H9 (cell line): ENCODE results near the gene ZFYVE27. TPM values are rescaled to one million over a fixed set of nuclear protein-coding genes. Genes with fewer than 3 reads are reported as not detected.

ENCODE experiments used
- DNase-seq: peaks from one replicate; pipeline ENCODE4 v3.0.0-alpha.2; 2017
- H2AFZ ChIP-seq: one replicate; pipeline ENCODE4 v1.6.1; 2013; ENCODE audit warnings: mild to moderate bottlenecking, low read length, control low read depth, moderate library complexity
- H2AK5ac ChIP-seq: 2 replicates; pipeline ENCODE4 v1.6.1; 2013; ENCODE audit warnings: low read length, control low read depth, mixed read lengths; ENCODE audit not compliant: insufficient read length
- H2BK120ac ChIP-seq: one replicate; pipeline ENCODE4 v1.6.1; 2013; ENCODE audit warnings: low read depth, mild to moderate bottlenecking, low read length, control low read depth, inconsistent platforms; ENCODE audit not compliant: poor library complexity, severe bottlenecking
- H2BK12ac ChIP-seq: 2 replicates; pipeline ENCODE4 v1.6.1; 2013; ENCODE audit warnings: low read length, control low read depth, mixed read lengths, low read depth; ENCODE audit not compliant: insufficient read length
- H2BK15ac ChIP-seq: 2 replicates; pipeline ENCODE4 v1.6.1; 2013; ENCODE audit warnings: low read depth, low read length, control low read depth
- H2BK20ac ChIP-seq: one replicate; pipeline ENCODE4 v1.6.1; 2013; ENCODE audit warnings: low read depth, mild to moderate bottlenecking, low read length, control low read depth, inconsistent platforms; ENCODE audit not compliant: poor library complexity, severe bottlenecking
- H2BK5ac ChIP-seq: 2 replicates; pipeline ENCODE4 v1.6.1; 2013; ENCODE audit warnings: low read length, control low read depth, mixed read lengths; ENCODE audit not compliant: insufficient read length
- H3K14ac ChIP-seq: 2 replicates; pipeline ENCODE4 v1.6.1; 2013; ENCODE audit warnings: low read length, control low read depth; ENCODE audit not compliant: insufficient read depth
- H3K18ac ChIP-seq: 2 replicates; pipeline ENCODE4 v1.6.1; 2013; ENCODE audit warnings: low read depth, mild to moderate bottlenecking, mixed read lengths, low read length, control low read depth; ENCODE audit not compliant: insufficient read length
- H3K23ac ChIP-seq: 2 replicates; pipeline ENCODE4 v1.6.1; 2013; ENCODE audit warnings: low read length, control low read depth, mixed read lengths, low read depth; ENCODE audit not compliant: insufficient read length
- H3K23me2 ChIP-seq: 2 replicates; pipeline ENCODE4 v1.6.1; 2013; ENCODE audit warnings: low read depth, mild to moderate bottlenecking, mixed read lengths, low read length, control low read depth; ENCODE audit not compliant: insufficient read length, poor library complexity, severe bottlenecking
- H3K27ac ChIP-seq: 2 replicates; pipeline ENCODE4 v1.5.1; 2013; ENCODE audit warnings: low read length, control low read depth, mixed read lengths, low read depth; ENCODE audit not compliant: insufficient read length
- H3K27me3 ChIP-seq: 2 replicates; pipeline ENCODE4 v1.6.1; 2013; ENCODE audit warnings: low read length, control low read depth, inconsistent platforms; ENCODE audit not compliant: insufficient read depth
- H3K4ac ChIP-seq: 2 replicates; pipeline ENCODE4 v1.6.1; 2013; ENCODE audit warnings: low read depth, mild to moderate bottlenecking, control low read depth, inconsistent platforms, low read length, moderate library complexity
- H3K4me1 ChIP-seq: 2 replicates; pipeline ENCODE4 v1.6.1; 2013; ENCODE audit warnings: low read length, control low read depth, inconsistent platforms; ENCODE audit not compliant: insufficient read depth
- H3K4me2 ChIP-seq: 2 replicates; pipeline ENCODE4 v1.6.1; 2013; ENCODE audit warnings: low read length, control low read depth, mixed read lengths; ENCODE audit not compliant: insufficient read length, insufficient read depth
- H3K56ac ChIP-seq: 2 replicates; pipeline ENCODE4 v1.6.1; 2013; ENCODE audit warnings: low read depth, mild to moderate bottlenecking, mixed read lengths, low read length, control low read depth; ENCODE audit not compliant: insufficient read length
- H3K79me1 ChIP-seq: 2 replicates; pipeline ENCODE4 v1.6.1; 2013; ENCODE audit warnings: low read depth, mild to moderate bottlenecking, moderate library complexity, low read length, control low read depth, inconsistent platforms; ENCODE audit not compliant: insufficient read depth, poor library complexity, severe bottlenecking
- H3K79me2 ChIP-seq: 2 replicates; pipeline ENCODE4 v1.6.1; 2013; ENCODE audit warnings: low read length, control low read depth, inconsistent platforms; ENCODE audit not compliant: insufficient read depth
- H3K9ac ChIP-seq: 2 replicates; pipeline ENCODE4 v1.6.1; 2013; ENCODE audit warnings: low read length, control low read depth, mixed read lengths; ENCODE audit not compliant: insufficient read length; ENCODE audit errors: extremely low read depth
- H3K9me3 ChIP-seq: one replicate; pipeline ENCODE4 v1.6.1; 2013; ENCODE audit warnings: low read depth, low read length, inconsistent platforms; ENCODE audit not compliant: control insufficient read depth
- H3T11ph ChIP-seq: one replicate; pipeline ENCODE4 v1.6.1; 2013; ENCODE audit warnings: mild to moderate bottlenecking, low read length, control low read depth, inconsistent platforms
- H4K20me1 ChIP-seq: one replicate; pipeline ENCODE4 v1.6.1; 2013; ENCODE audit not compliant: control insufficient read depth, insufficient read length, insufficient read depth
- H4K5ac ChIP-seq: 2 replicates; pipeline ENCODE4 v1.6.1; 2013; ENCODE audit warnings: low read depth, mild to moderate bottlenecking, mixed read lengths, low read length, control low read depth; ENCODE audit not compliant: insufficient read length
- H4K8ac ChIP-seq: replicated peaks from 2 replicates; pipeline ENCODE4 v1.6.1; 2013; ENCODE audit warnings: low read length, control low read depth, mixed read lengths, low read depth; ENCODE audit not compliant: insufficient read length
- H4K91ac ChIP-seq: 2 replicates; pipeline ENCODE4 v1.6.1; 2013; ENCODE audit warnings: low read depth, mild to moderate bottlenecking, moderate library complexity, mixed read lengths, low read length, control low read depth; ENCODE audit not compliant: insufficient read length
- H3K27ac Mint-ChIP-seq, 3 experiments: 2 replicates in 2 of 3; 3 replicates in 1 of 3; pipeline ENCODE4 v1.8.0; 2020 to 2021; ENCODE audit warnings: mixed read lengths in 3 of 3, mild to moderate bottlenecking in 1 of 3, moderate library complexity in 1 of 3
- H3K27me3 Mint-ChIP-seq: 2 replicates; pipeline ENCODE4 v1.8.0; 2021; ENCODE audit warnings: low read depth, mild to moderate bottlenecking, moderate library complexity, mixed read lengths
- H3K36me3 Mint-ChIP-seq, 3 experiments: 2 replicates in 2 of 3; 3 replicates in 1 of 3; pipeline ENCODE4 v1.8.0; 2020 to 2021; ENCODE audit warnings: low read depth in 3 of 3, mixed read lengths in 3 of 3; ENCODE audit not compliant: insufficient read depth in 1 of 3
- H3K4me1 Mint-ChIP-seq, 2 experiments: 2 replicates each; pipeline ENCODE4 v1.8.0; 2020; ENCODE audit warnings: mixed read lengths in 2 of 2
- H3K4me3 Mint-ChIP-seq, 2 experiments: 2 replicates in 1 of 2; 3 replicates in 1 of 2; pipeline ENCODE4 v1.8.0; 2020 to 2021; ENCODE audit warnings: mild to moderate bottlenecking in 2 of 2, mixed read lengths in 2 of 2, moderate library complexity in 1 of 2
- H3K9me3 Mint-ChIP-seq, 2 experiments: 2 replicates in 1 of 2; 3 replicates in 1 of 2; pipeline ENCODE4 v1.8.0; 2020; ENCODE audit warnings: mild to moderate bottlenecking in 2 of 2, mixed read lengths in 2 of 2, moderate library complexity in 1 of 2
- WGBS: extraction: QIAGEN DNeasy Blood & Tissue Kit; methylation state at CpG from one replicate; pipeline ENCODE4 v1.1.7; 2013; ENCODE audit warnings: missing lambda C conversion rate, low lambda C conversion rate, mixed read lengths; ENCODE audit not compliant: insufficient read length; ENCODE audit errors: extremely low coverage; 5-methylcytosine and 5-hydroxymethylcytosine counted together
- total RNA-seq: library from RNA; stranded (reverse); gene quantifications from 2 replicates; pipeline ENCODE4 v1.2.1, GENCODE V29; 2021
- TF ChIP-seq, protein P1 (sequence below): fragments of 200-600 bp; sonication (generic); conservative IDR thresholded peaks from 3 replicates; pipeline ENCODE4 v1.8.0; 2021; ENCODE audit warnings: antibody characterized with exemption, mild to moderate bottlenecking

ZFYVE27 gene
- total RNA-seq, 1 experiment from 2014 or later = 33.2 TPM

DNA sequence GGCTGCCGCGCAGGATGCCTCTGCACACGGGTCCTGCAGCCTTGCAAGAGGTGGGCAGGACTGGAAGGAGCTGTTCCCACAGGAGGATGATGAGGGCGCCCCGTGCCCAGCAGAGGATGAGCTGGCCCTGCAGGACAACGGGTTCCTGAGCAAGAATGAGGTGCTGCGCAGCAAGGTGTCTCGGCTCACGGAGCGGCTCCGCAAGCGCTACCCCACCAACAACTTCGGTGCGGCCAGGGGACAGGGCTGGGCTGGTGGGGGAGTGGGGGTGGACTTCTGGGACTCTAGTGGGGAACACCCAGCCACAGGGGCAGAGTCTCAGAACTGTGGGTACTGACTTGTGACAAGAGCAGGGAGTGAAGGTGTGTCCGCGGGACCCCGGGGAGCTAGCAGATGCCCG is 16.0 kb downstream of the ZFYVE27 start:
- Histone ChIP-seq H2AFZ (no peak overlapping the region), H2AK5ac (no peak overlapping the region), H4K20me1 (no peaks in the 10 kb centered on the region), H4K5ac (no peak overlapping the region), H3K23me2 (no peaks in the 10 kb centered on the region), H3K18ac (no peak overlapping the region), H2BK20ac (no peak overlapping the region), H3K23ac (no peak overlapping the region), H3K4me1 (no peaks in the 10 kb centered on the region), H3K79me1 (no peaks in the 10 kb centered on the region), H3K14ac (no peak overlapping the region), H3K27me3 (no peaks in the 10 kb centered on the region), H2BK120ac (no peak overlapping the region), H3K79me2 (no peaks in the 10 kb centered on the region), H3K56ac (no peak overlapping the region), H3K4ac (no peak overlapping the region), H3K9me3 (no peaks in the 10 kb centered on the region), H2BK15ac (no peak overlapping the region), H4K91ac (no peak overlapping the region), H2BK5ac (no peak overlapping the region), H4K8ac (no peak overlapping the region), H3K9ac (no peak overlapping the region), H3K4me2 (no peak overlapping the region), H2BK12ac (no peak overlapping the region), H3K27ac (no peak overlapping the region), H3T11ph (no peak overlapping the region)
- Mint-ChIP-seq H3K4me1 (no peaks in the 10 kb centered on the region), H3K27me3 (no peaks in the 10 kb centered on the region), H3K9me3 (no peaks in the 10 kb centered on the region), H3K27ac (no peak overlapping the region), H3K4me3 (no peak overlapping the region), H3K36me3 (peaks cover 17 to 83% (median 74%) of the 10 kb centered on the region in 3 experiments; a peak in 6 of 7 replicates)
- no CpG with 5 or more reads among the region's 18 CpGs for WGBS
- TF ChIP-seq, protein P1, sequence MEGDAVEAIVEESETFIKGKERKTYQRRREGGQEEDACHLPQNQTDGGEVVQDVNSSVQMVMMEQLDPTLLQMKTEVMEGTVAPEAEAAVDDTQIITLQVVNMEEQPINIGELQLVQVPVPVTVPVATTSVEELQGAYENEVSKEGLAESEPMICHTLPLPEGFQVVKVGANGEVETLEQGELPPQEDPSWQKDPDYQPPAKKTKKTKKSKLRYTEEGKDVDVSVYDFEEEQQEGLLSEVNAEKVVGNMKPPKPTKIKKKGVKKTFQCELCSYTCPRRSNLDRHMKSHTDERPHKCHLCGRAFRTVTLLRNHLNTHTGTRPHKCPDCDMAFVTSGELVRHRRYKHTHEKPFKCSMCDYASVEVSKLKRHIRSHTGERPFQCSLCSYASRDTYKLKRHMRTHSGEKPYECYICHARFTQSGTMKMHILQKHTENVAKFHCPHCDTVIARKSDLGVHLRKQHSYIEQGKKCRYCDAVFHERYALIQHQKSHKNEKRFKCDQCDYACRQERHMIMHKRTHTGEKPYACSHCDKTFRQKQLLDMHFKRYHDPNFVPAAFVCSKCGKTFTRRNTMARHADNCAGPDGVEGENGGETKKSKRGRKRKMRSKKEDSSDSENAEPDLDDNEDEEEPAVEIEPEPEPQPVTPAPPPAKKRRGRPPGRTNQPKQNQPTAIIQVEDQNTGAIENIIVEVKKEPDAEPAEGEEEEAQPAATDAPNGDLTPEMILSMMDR = no peak
- DNase-seq = no peak
